Endothelial cell of umbilical vein (primary cell): ENCODE measurements around the gene CNRIP1. TPM values are rescaled to one million over a fixed set of nuclear protein-coding genes. Genes with fewer than 3 reads are reported as not detected.

Experiments
- BruUV-seq: library from RNA; stranded (reverse); fragments of 400-500 nt; replicated peaks from 2 replicates; lab custom pipeline; 2021; lab: Mats Ljungman, UMichigan
- CTCF ChIA-PET: fragments of 300-600, 350-600 bp; sonication (Branson Sonifier 250); formaldehyde crosslinking; loops from one replicate; lab custom pipeline; 2021; ENCODE audit warnings: antibody characterized with exemption, inconsistent platforms; lab: Charles Lee
- POLR2A ChIA-PET: fragments of 300-600, 350-600 bp; sonication (Branson Sonifier 250); formaldehyde crosslinking; loops from one replicate; lab custom pipeline; 2021; ENCODE audit warnings: antibody characterized with exemption, inconsistent platforms; lab: Charles Lee
- DNase-seq: peaks from one replicate; pipeline ENCODE4 v3.0.0-alpha.2; 2011; ENCODE audit warnings: low read depth, low spot score
- FAIRE-seq: peaks from 2 replicates; lab custom pipeline; 2011; peaks lifted over from hg19 to GRCh38; lab: Jason Lieb, UNC
- H2AFZ ChIP-seq: 2 replicates; pipeline ENCODE4 v1.6.0; 2012; ENCODE audit warnings: low read depth, low read length, control low read depth, inconsistent platforms
- H3K27ac ChIP-seq: 2 replicates; pipeline ENCODE4 v1.5.1; 2011; ENCODE audit warnings: low read depth, mild to moderate bottlenecking, control low read depth, low read length, moderate library complexity; ENCODE audit not compliant: insufficient read depth
- H3K27me3 ChIP-seq, 2 experiments: 2 replicates each; pipeline versions ENCODE4 v1.6.0 to v1.6.1; 2011; ENCODE audit warnings: low read length in 2 of 2, mixed read lengths in 1 of 2; ENCODE audit not compliant: control insufficient read depth in 2 of 2, insufficient read depth in 2 of 2
- H3K36me3 ChIP-seq, 2 experiments: 2 replicates in 1 of 2; 3 replicates in 1 of 2; pipeline ENCODE4 v1.5.1; 2011; ENCODE audit warnings: low read length in 2 of 2, mild to moderate bottlenecking in 1 of 2, moderate library complexity in 1 of 2; ENCODE audit not compliant: control insufficient read depth in 2 of 2, insufficient read depth in 2 of 2; ENCODE audit errors: extremely low read depth in 1 of 2
- H3K4me1 ChIP-seq: 3 replicates; pipeline ENCODE4 v1.5.1; 2011; ENCODE audit warnings: mild to moderate bottlenecking, low read length; ENCODE audit not compliant: control insufficient read depth, insufficient read depth; ENCODE audit errors: extremely low read depth
- H3K4me2 ChIP-seq: 2 replicates; pipeline ENCODE4 v1.6.1; 2011; ENCODE audit warnings: low read length, control low read depth, mixed read lengths; ENCODE audit not compliant: insufficient read depth
- H3K4me3 ChIP-seq, 3 experiments: fragments of 200-600 bp in 1 of 3; sonication (generic), shearing (Covaris generic) in 1 of 3; replicated peaks in 1 of 3; 2 replicates each; pipeline ENCODE4 v1.5.1; 2011 to 2016; ENCODE audit warnings: control low read depth in 3 of 3, low read length in 3 of 3, mild to moderate bottlenecking in 2 of 3, inconsistent platforms in 1 of 3, low read depth in 1 of 3, moderate library complexity in 1 of 3; ENCODE audit not compliant: insufficient read depth in 1 of 3
- H3K79me2 ChIP-seq: 2 replicates; pipeline ENCODE4 v1.6.0; 2012; ENCODE audit warnings: low read length, inconsistent platforms; ENCODE audit not compliant: control insufficient read depth, insufficient read depth
- H3K9ac ChIP-seq: replicated peaks from 2 replicates; pipeline ENCODE3; 2011; ENCODE audit warnings: low read length, control low read depth; ENCODE audit not compliant: insufficient read depth; ENCODE audit errors: extremely low read depth
- H3K9me1 ChIP-seq: replicated peaks from 3 replicates; pipeline ENCODE4 v1.6.0; 2011; ENCODE audit warnings: mild to moderate bottlenecking, low read length; ENCODE audit not compliant: control insufficient read depth, insufficient read depth; ENCODE audit errors: extremely low read depth
- H3K9me3 ChIP-seq: replicated peaks from 2 replicates; pipeline ENCODE4 v1.5.1; 2012; ENCODE audit warnings: low read length, inconsistent platforms; ENCODE audit not compliant: control insufficient read depth, insufficient read depth
- H4K20me1 ChIP-seq: replicated peaks from 2 replicates; pipeline ENCODE3; 2011; ENCODE audit warnings: mild to moderate bottlenecking, low read length; ENCODE audit not compliant: control insufficient read depth, insufficient read depth; ENCODE audit errors: extremely low read depth
- EZH2 ChIP-seq: IDR thresholded peaks from 2 replicates; pipeline ENCODE4 v1.6.1; 2012; ENCODE audit warnings: borderline replicate concordance, low read depth, mild to moderate bottlenecking, moderate library complexity, low read length, inconsistent platforms; ENCODE audit not compliant: severe bottlenecking
- FOS ChIP-seq: IDR thresholded peaks from 2 replicates; pipeline ENCODE4 v1.6.1; 2011; ENCODE audit warnings: mild to moderate bottlenecking, low read length, moderate library complexity, borderline replicate concordance; ENCODE audit not compliant: insufficient read depth
- GATA2 ChIP-seq: IDR thresholded peaks from 2 replicates; pipeline ENCODE4 v1.7.0; 2011; ENCODE audit warnings: low read depth, mild to moderate bottlenecking, moderate library complexity, mixed read lengths, low read length; ENCODE audit not compliant: insufficient read length, insufficient read depth
- JUN ChIP-seq: IDR thresholded peaks from 2 replicates; pipeline ENCODE4 v1.6.1; 2011; ENCODE audit warnings: borderline replicate concordance, low read depth; ENCODE audit not compliant: insufficient read length, insufficient read depth
- MYC ChIP-seq: IDR thresholded peaks from one replicate; pipeline ENCODE4 v1.6.1; 2011; ENCODE audit warnings: mild to moderate bottlenecking, low read depth, low read length
- POLR2A ChIP-seq: IDR thresholded peaks from 2 replicates; pipeline ENCODE4 v1.6.1; 2012; ENCODE audit warnings: low read depth, mild to moderate bottlenecking, control low read depth, low read length
- POLR2AphosphoS5 ChIP-seq: IDR thresholded peaks from 2 replicates; pipeline ENCODE4 v1.6.1; 2012; ENCODE audit warnings: low read depth, mild to moderate bottlenecking, control low read depth, low read length, moderate library complexity; ENCODE audit not compliant: insufficient read depth
- dilution Hi-C: fragments of 300-500 bp; cut with MboI; formaldehyde crosslinking; loops from one replicate; pipeline ENCODE4 v1.15.0; 2019; ENCODE audit warnings: low sequenced_read_pairs; ENCODE audit not compliant: extremely low pct_ligation_motif_present
- intact Hi-C: fragments of 100-400 bp; cut with micrococcal nuclease; formaldehyde crosslinking; loops from one replicate; pipeline ENCODE4 v1.10.0; 2022
- polyA plus RNA-seq, 4 experiments: library from polyadenylated mRNA; depleted of rRNA in 3 of 4; stranded (reverse) in 3 of 4; unstranded in 1 of 4; fragments of >200 nt; gene quantifications; 2 replicates each; pipeline versions ENCODE4 v1.2.1 to v1.2.3, GENCODE V29; 2011 to 2012; ENCODE audit warnings: missing spikeins in 1 of 4
- total RNA-seq: library from RNA; stranded (reverse); gene quantifications from 2 replicates; pipeline ENCODE4 v1.2.3, GENCODE V29; 2021
- TF ChIP-seq, protein P1 (sequence below): IDR thresholded peaks from 2 replicates; pipeline ENCODE4 v1.6.1; 2011; ENCODE audit not compliant: insufficient read depth, insufficient read length
- TF ChIP-seq, protein P2 (sequence below), 2 donors: IDR thresholded peaks; 1 replicate in 1 of 2; 2 replicates in 1 of 2; pipeline ENCODE4 v1.5.1; 2011; ENCODE audit warnings: low read length in 2 of 2, mild to moderate bottlenecking in 2 of 2, moderate library complexity in 2 of 2, control low read depth in 1 of 2, inconsistent platforms in 1 of 2, low read depth in 1 of 2; ENCODE audit not compliant: insufficient read depth in 1 of 2; ENCODE audit errors: extremely low read depth in 1 of 2

The CNRIP1 gene
- total and polyA plus RNA-seq, 2 donors (not counting 3 experiments of a cell fraction or from before 2014, with no cell fraction given): 74.6 to 98.9 TPM

DNA sequence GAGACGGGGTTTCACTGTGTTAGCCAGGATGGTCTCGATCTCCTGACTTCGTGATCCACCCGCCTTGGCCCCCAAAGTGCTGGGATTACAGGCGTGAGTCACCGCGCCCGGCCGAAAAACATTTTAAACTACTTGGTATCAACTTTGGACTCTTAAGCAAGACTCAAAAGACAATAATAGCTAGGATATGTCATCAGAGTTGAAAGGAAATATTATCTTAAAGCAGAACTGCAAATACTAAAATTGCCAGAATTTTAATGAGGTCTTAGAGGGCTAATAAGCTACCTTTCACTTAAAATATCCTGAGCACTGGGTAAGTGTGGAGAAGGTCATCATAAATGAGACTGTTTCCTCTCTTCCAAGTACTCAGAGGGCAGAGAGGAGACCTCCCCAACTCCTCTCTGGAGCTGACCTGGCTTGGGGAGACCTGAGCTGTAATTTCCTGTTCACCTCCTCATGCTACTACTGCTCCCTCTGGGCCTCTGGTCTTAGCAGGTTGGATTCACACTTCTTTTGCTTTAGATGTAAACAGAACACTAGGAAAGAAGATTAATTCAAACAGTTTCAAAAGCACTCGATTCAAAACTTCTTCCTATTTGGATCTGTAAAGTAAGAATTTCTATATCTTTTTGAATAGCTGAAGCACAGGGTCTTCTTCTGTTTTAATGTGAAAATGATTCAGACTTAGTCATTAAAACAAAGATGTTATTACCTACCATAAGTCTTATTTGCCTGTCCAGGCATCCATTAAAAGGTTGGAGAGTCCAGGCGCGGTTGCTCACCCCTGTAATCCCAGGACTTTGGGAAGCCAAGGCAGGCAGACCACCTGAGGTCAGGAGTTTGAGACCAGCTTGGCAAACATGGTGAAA is 16.5 kb downstream of the CNRIP1 start:
- H3K9me1 ChIP-seq: no peaks in the 10 kb centered on the region
- ChIA-PET POLR2A (interaction anchor here (0.7 kb wide), 1 partner anchor 25 kb away, joined by 6 read pairs; no protein-coding TSS in a partner anchor), CTCF (interaction anchor here (0.7 to 2.3 kb wide), 6 partner anchors 9 to 181 kb away, joined by 3 to 9 read pairs (median 5); no protein-coding TSS in a partner anchor)
- no TSS peak for BruUV-seq
- intact Hi-C loops: no loop called here
- no peaks in the 10 kb centered on the region for H3K9me3 ChIP-seq
- no peak for TF ChIP-seq FOS
- TF ChIP-seq POLR2A: no peak
- TF ChIP-seq POLR2AphosphoS5: no peak
- TF ChIP-seq EZH2: no peak
- TF ChIP-seq JUN: no peak
- TF ChIP-seq, protein P1, sequence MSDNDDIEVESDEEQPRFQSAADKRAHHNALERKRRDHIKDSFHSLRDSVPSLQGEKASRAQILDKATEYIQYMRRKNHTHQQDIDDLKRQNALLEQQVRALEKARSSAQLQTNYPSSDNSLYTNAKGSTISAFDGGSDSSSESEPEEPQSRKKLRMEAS: no peak
- TF ChIP-seq, protein P2, sequence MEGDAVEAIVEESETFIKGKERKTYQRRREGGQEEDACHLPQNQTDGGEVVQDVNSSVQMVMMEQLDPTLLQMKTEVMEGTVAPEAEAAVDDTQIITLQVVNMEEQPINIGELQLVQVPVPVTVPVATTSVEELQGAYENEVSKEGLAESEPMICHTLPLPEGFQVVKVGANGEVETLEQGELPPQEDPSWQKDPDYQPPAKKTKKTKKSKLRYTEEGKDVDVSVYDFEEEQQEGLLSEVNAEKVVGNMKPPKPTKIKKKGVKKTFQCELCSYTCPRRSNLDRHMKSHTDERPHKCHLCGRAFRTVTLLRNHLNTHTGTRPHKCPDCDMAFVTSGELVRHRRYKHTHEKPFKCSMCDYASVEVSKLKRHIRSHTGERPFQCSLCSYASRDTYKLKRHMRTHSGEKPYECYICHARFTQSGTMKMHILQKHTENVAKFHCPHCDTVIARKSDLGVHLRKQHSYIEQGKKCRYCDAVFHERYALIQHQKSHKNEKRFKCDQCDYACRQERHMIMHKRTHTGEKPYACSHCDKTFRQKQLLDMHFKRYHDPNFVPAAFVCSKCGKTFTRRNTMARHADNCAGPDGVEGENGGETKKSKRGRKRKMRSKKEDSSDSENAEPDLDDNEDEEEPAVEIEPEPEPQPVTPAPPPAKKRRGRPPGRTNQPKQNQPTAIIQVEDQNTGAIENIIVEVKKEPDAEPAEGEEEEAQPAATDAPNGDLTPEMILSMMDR (IDR thresholded peaks at IDR 0.05; ENCODE audit: extremely low read depth in 1 of 2, insufficient read depth in 1 of 2, low read depth in 1 of 2, low read length in 2 of 2): no peak
- no peak for TF ChIP-seq GATA2
- TF ChIP-seq MYC: no peak
- no peak overlapping the region for H3K4me3 ChIP-seq
- no peaks in the 10 kb centered on the region for H3K27me3 ChIP-seq
- dilution Hi-C loops: no loop called here
- peaks cover 0 to 3% of the 10 kb centered on the region in 2 experiments for H3K36me3 ChIP-seq
- H4K20me1 ChIP-seq: no peaks in the 10 kb centered on the region
- FAIRE-seq: no peak
- H2AFZ ChIP-seq: no peak overlapping the region
- no peak overlapping the region for H3K27ac ChIP-seq
- no peak overlapping the region for H3K4me2 ChIP-seq
- no peak for DNase-seq
- no peaks in the 10 kb centered on the region for H3K4me1 ChIP-seq
- no peak overlapping the region for H3K9ac ChIP-seq
- H3K79me2 ChIP-seq: no peaks in the 10 kb centered on the region
